Measurements from ENCODE around the gene SLC4A4.

GRCh38 chr4:71476240-71476639 lies 137.4 kb downstream of the SLC4A4 start:
- TF ChIP-seq CTCF (IDR thresholded peaks at IDR 0.05) (no peak), POLR2A (IDR thresholded peaks at IDR 0.05) (no peak)
